ENCODE data around the gene PROCA1.

GRCh38 chr17:28705728-28706334 is 5.9 kb downstream of the PROCA1 start:
- TF ChIP-seq CTCF (IDR thresholded peaks at IDR 0.05) (no peak), POLR2A (IDR thresholded peaks at IDR 0.05) (no peak)
